ENCODE measurements around the gene MT1M.
A peak's percentile ranks its signal among the peaks of the same experiment; 100 is the strongest.
"Not testable (repeated sequence)": the region's sequence is repeated elsewhere in the genome, so short reads cannot be mapped to it uniquely, and the experiment has no call there.

MT1M gene

GRCh38 chr16:56632156-56632847 lies at the start of gene MT1M:
Gene MT1M (plus strand): TSS chr16:56632659. CDS start chr16:56632732, 73 bp downstream.
- DNase-seq, result no peak

DNA sequence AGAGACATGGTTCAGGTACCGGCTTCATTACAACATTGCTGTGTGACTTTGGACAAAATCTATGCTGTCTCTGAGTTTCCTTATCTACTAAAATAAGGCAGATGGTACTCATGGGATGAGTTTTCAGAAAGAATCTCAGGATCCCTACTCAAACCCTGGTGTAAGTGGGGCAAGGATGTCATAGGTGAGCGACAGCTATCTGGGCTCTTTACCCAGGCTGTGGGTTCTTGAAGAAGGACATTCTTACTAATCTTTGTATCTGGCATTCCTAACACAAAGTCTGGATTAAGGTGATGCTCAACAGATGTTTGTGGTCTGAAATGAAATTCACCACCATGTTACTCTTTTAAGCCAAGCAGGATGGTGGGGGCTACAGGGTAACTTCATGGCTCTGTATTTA lies 49.5 kb upstream of the MT1M start:
- DNase-seq, result not testable (repeated sequence)

DNA sequence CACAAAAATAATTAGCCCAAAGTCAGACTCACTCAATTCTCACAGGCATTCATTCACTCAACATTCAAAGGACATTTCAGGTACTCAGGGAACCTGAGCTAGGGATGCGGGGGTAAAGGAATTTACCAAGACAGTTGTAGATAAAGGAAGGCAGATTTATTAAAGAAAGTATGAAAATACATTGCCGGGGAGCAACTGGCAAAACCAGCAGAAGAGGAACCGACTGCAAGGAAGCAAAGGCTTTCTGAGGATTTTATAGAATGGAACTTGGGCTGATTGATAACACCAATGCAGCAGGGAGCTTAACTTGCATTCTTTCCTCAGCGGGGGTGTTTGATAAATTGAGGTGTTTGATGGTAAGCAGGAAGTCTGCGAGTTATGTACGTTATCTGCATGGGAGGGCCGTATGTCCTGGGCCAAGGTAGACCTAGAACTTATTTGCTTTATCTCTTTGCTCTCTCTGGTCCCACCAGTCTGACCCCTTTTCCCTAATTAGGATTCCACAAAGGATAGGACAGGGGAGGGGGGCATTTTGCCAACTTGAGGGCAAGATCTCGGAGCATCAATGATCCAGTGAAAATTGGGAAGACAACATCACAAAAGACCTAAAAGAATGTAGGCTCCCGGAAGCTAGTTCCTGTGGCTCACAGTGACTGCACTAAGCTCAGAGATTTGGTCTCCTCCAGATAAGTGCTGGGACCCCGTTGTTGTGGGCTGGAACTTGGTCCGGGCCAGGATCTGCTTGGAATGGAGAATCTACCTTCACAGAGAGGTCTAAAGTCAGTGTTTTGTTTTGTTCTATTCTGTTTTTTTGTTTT lies 48.9 kb upstream of the MT1M start:
- no peak for DNase-seq

- DNase-seq, result no peak
Observed at GRCh38 chr16:56584276-56584675, 48.2 kb upstream of the MT1M start.

DNA sequence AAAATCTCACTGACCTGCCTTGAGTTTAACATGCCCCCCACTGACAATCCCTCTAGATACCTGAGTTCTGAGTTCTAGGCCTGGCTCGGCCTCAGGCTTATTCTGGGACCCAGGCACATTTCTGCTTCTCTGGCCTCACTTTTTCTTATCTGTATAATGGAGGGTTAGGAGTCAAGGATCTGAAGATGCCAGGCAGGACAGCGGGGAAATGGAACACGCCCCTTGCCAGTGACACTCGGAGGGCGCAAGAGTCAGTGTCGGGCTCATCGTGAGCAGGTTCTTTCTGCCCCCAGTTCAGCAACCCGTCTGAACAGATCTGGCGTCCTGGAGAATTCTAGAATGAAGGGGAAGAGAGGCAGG lies 43.7 kb upstream of the MT1M start:
- DNase-seq, result no peak

GRCh38 chr16:56589141-56590039 lies 43.1 kb upstream of the MT1M start, which contains the start of gene MT3:
Gene MT3 (plus strand): TSS chr16:56589528. CDS start chr16:56589591, 63 bp downstream.
- DNase-seq, result peak; percentile 14

DNA sequence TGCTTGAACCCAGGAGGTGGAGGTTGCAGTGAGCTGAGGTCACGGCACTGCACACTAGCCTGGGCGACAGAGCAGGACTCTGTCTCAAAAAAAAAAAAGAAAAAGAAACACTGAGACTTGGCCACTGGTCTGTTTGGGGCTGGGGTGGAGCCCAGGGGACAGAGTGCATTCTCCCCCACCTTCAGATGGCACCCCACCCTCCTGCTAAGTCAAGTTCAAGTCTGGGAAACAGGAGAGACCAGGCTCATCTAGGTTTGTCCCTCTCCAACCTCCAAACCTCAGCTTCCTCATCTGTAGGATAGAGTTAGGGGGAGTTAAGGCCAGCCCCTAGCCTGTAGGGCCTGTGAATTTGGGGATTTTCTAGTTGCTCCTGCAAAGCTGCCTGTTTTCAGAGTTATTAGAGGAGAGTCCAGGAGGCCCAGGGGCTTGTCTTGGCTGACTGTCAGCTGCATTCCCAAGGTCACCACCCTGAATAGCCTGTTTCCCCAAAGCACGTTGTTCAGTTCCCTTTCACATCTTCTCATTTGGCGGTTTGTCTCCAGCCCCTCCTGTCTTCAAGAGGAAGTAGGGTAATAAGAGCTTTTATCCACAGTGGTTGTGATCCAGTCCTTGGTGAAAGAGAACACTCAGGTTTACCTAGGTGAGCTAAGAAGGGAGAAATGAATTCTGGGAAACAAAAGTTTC lies 40.9 kb upstream of the MT1M start:
- DNase-seq, result no peak

DNA sequence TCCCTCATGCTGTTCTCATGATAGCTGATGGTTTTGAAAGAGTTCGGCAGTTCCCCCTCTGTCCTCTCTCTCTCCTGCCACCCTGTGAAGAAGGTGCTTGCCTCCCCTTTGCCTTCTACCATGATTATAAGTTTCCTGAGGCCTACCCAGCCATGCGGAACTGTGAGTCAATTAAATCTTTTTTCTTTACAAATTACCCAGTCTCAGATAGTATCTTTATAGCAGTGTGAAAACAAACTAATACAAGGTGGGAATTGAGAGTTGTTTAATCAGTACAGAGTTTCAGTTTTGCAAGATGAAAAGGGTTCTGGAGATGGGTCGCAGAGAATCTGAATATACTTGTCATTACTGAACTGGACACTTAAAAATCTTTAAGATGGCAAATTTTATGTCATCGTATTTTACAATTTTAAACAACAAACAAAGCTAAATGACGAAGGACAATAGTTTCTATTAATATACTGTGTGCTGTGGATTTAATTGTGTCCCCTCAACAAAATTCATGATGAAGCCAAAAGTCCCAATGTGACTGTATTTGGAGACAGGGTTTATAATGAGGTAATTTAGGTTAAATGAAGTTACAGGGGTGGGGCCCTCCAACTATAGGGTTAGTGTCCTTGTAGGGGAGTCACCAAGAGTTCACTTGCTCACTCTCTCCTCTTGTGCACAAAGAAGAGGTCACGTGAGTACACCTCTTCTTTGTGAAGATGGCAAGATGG lies 38.7 kb upstream of the MT1M start:
- no peak for DNase-seq

GRCh38 chr16:56594292-56594619 lies 38.2 kb upstream of the MT1M start:
- DNase-seq, result no peak

DNA sequence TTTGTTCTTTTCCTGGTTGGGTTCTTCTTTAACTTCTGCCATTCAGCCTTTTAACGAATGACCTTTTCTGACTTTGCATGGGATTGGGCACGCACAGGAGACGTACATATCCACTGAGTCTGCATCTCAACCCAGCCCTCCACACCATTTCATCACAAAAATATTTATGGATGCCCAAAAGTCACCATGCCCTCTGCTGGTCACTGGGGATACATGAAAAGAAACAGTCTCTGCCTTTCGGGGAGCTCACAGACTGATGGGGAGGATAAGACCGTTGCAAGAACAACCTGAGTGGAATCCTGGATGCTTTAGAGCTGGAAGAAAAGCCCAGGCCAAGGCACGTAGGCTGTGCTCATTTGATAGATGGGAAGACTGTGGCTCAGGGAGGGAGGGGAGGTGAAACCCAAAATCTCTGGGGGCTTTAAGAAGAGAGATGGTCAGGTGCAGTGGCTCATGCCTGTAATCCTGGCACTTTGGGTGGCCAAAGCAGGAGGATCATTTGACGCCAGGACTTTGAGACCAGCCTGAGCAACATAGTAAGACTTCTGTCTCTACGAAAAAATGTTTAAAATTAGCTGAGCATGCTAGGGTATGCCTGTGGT lies 32.0 kb upstream of the MT1M start:
- peak; percentile 28 for DNase-seq

DNA sequence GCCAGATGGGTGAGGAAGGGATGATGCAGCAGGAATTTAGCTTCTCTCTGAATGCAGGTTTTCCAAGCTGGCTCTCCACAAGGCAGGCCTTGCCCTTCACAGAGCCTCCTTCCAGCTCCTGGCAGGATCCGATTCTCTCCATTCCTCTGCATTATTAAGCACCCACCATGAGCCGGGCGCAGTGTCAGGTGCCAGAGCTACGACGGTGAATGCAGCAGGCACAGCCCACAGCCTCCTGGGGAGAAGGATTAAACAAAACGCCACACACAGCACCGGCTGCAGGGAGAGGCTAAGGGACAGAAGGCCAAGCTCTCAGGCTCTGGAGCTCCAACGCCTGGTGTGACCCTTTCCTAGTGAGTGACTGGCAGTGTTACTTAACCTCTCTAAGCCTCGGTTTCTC lies 31.1 kb upstream of the MT1M start:
- no peak for DNase-seq

DNA sequence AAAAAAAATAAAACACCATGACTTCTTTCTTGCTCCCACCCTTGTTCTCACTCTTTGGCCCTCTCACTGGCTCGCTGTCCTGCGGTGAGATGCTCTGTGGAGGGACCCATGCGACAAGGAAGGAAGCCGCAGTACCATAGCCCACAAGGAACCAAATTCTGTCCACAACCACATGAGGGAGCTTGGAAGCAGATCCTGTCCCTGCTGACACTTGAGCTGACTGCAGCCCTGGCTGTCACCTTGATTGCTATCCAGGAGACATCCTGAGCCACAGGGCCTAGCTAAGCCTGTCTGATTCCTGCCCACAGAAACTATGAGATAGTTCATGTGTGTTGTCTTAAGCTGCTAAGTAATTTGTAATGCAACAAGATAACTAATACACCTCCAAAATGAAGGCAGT lies 28.9 kb upstream of the MT1M start:
- peak; percentile 41 for DNase-seq

GRCh38 chr16:56604966-56605365 lies 27.5 kb upstream of the MT1M start:
- no peak for DNase-seq

DNA sequence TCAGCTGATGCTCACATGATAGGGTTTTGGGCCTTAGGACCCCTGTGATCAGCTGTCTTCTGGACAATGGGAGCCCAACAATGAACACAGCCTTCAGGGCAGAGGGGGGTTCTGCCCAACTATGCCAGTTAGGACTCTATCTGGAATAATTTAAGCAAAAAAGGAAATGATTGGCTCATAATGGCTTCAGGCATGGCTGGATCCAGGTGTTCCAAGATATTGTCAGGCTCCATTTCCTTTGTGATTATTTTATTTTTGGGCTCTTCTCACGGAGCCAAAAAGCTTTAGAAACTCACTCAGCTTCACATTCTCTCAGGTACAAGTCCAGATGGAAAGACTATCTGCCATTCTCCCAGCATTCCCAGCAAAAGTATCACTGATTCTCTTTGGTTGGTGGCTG lies 27.0 kb upstream of the MT1M start:
- DNase-seq, result no peak

GRCh38 chr16:56606071-56606475 lies 26.4 kb upstream of the MT1M start:
- DNase-seq, result no peak

GRCh38 chr16:56606476-56607108 lies 25.9 kb upstream of the MT1M start:
- no peak for DNase-seq

DNA sequence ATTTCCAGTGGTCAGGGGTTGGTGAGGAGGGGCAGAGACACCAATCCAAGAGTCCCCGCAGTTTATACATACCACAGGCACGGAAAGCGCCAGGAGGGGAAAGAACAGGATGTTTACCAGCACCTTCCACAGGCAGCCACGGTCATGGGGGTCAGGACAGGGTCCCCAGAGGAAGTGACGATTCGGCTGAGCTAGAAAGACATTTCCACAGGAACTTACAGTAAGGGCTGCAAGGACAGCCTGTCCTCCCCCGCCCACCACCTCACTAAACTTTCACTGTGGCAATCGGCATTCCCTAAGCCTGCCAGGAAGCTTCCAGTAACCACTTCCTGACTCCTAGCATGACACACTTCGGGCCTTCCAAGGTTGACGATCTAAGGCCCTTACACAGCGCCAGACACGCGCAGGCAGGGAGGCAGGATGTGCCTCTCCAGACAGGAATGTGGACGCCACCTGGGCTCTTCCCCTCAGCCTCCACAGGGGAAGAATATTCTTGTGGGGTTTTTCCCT lies 25.3 kb upstream of the MT1M start:
- DNase-seq, result no peak

GRCh38 chr16:56607675-56608042 lies 24.8 kb upstream of the MT1M start:
- DNase-seq, result no peak

- peak; percentile 97 for DNase-seq
Observed at GRCh38 chr16:56608043-56608875, 24.2 kb upstream of the MT1M start, which contains the start of gene MT2A. Gene MT2A (plus strand): TSS chr16:56608584. CDS start chr16:56608656, 72 bp downstream.

DNA sequence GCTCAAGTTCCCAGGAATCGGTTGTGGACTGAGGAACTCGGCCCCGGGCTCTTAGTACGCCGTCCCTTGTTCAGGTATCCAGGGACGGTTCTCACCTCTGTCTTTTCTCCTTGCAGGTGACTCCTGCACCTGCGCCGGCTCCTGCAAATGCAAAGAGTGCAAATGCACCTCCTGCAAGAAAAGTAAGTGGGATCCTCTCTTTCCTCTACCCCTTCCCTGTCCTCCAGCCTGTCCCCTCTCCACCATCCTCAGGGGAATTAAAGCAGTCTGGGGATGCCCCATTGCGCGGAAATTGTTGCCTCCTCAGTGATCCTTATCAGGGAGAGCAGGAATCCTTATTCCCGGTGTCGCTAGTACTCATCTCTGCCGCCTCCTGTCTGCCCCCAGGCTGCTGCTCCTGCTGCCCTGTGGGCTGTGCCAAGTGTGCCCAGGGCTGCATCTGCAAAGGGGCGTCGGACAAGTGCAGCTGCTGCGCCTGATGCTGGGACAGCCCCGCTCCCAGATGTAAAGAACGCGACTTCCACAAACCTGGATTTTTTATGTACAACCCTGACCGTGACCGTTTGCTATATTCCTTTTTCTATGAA lies 23.5 kb upstream of the MT1M start:
- peak; percentile 64 for DNase-seq

Data from NCI-H2171 treated with DMSO at 0.1 percent for 48 hours (cell line).